ENCODE data around the gene PDCD2L.

DNA sequence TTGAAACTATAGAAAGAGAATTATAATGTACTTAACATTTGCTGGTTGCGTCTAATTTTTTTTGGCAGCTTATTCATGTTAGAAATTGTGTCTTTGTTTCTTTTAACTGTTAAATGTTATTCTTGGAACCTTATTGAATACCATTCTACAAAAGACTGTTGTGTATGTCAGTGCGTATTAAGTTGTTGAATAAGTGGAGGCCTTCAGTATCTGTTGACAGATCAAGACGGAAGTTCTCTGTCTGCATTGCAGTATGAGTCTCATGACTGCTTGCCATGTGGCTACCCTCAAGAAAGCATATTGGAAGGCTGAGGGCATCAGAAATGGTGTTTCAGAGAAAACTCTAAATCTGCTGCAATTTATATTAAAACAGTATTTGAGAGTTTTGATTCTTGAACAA is 32.5 kb downstream of the PDCD2L start:
- TF ChIP-seq POLR2A (IDR thresholded peaks at IDR 0.05; ENCODE audit: low read depth, low read length) (no peak), POLR2AphosphoS5 (IDR thresholded peaks at IDR 0.05; ENCODE audit: low read depth, low read length) (no peak), TAF1 (IDR thresholded peaks at IDR 0.05; ENCODE audit: borderline replicate concordance, low read depth, low read length) (no peak)
